WTC11 (cell line): Measurements from ENCODE around the gene FEM1C. TPM values are rescaled to one million over a fixed set of nuclear protein-coding genes. Genes with fewer than 3 reads are reported as not detected.

Experiments
- ATAC-seq: fragments of 200-7000 bp; cut with Tn5 transposase; 2 replicates; pipeline ENCODE4 v1.10.0; 2021; ENCODE audit warnings: mild to moderate bottlenecking, moderate library complexity
- CTCF ChIA-PET: fragments of 300-600 bp; sonication (Branson Sonifier 250); formaldehyde crosslinking; loops from one replicate; lab custom pipeline; 2021; ENCODE audit warnings: antibody characterized with exemption; lab: Charles Lee
- POLR2A ChIA-PET: fragments of 350-600 bp; sonication (Branson Sonifier 250); formaldehyde crosslinking; loops from one replicate; lab custom pipeline; 2021; ENCODE audit warnings: antibody characterized with exemption; lab: Charles Lee
- DNase-seq: peaks from one replicate; pipeline ENCODE4 v3.0.0; 2021; ENCODE audit warnings: low spot score
- H3K27ac Mint-ChIP-seq: 2 replicates; pipeline ENCODE4 v1.8.0; 2021; ENCODE audit warnings: mixed read lengths
- H3K27me3 Mint-ChIP-seq: 2 replicates; pipeline ENCODE4 v1.8.0; 2021; ENCODE audit warnings: low read depth, mild to moderate bottlenecking, moderate library complexity, mixed read lengths
- H3K36me3 Mint-ChIP-seq: 2 replicates; pipeline ENCODE4 v1.8.0; 2021; ENCODE audit warnings: mixed read lengths
- H3K4me1 Mint-ChIP-seq: 2 replicates; pipeline ENCODE4 v1.8.0; 2022; ENCODE audit warnings: mixed read lengths
- H3K4me3 Mint-ChIP-seq: 2 replicates; pipeline ENCODE4 v1.8.0; 2021; ENCODE audit warnings: mild to moderate bottlenecking, moderate library complexity, mixed read lengths
- H3K9me3 Mint-ChIP-seq: 2 replicates; pipeline ENCODE4 v1.8.0; 2021; ENCODE audit warnings: mixed read lengths
- CREB1 ChIP-seq: sonication (generic); formaldehyde crosslinking; IDR thresholded peaks from 2 replicates; pipeline ENCODE4 v1.8.0; 2023; ENCODE audit warnings: mild to moderate bottlenecking, missing genetic modification reagents
- CREM ChIP-seq: sonication (generic); formaldehyde crosslinking; IDR thresholded peaks from 2 replicates; pipeline ENCODE4 v1.8.1; 2022; ENCODE audit warnings: mild to moderate bottlenecking, missing genetic modification reagents, moderate library complexity
- ELF4 ChIP-seq: sonication (generic); formaldehyde crosslinking; IDR thresholded peaks from 2 replicates; pipeline ENCODE4 v1.8.1; 2022; ENCODE audit warnings: low read depth, mild to moderate bottlenecking, moderate library complexity, missing genetic modification reagents
- EMX1 ChIP-seq: fragments of 250-450 bp; sonication (Bioruptor Pico); IDR thresholded peaks from 2 replicates; pipeline ENCODE4 v1.8.0; 2021; ENCODE audit warnings: mild to moderate bottlenecking
- ETV6 ChIP-seq: sonication (generic); formaldehyde crosslinking; IDR thresholded peaks from 2 replicates; pipeline ENCODE4 v1.8.1; 2022; ENCODE audit warnings: mild to moderate bottlenecking, missing genetic modification reagents
- FOXK1 ChIP-seq: sonication (generic); formaldehyde crosslinking; IDR thresholded peaks from 2 replicates; pipeline ENCODE4 v1.8.0; 2022; ENCODE audit warnings: mild to moderate bottlenecking, moderate library complexity, missing genetic modification reagents
- MXD4 ChIP-seq: fragments of 250-450 bp; sonication (Bioruptor Pico); IDR thresholded peaks from 2 replicates; pipeline ENCODE4 v1.8.0; 2021; ENCODE audit warnings: mild to moderate bottlenecking, moderate library complexity, borderline replicate concordance
- NFATC4 ChIP-seq: fragments of 250-450 bp; sonication (Bioruptor Pico); IDR thresholded peaks from 2 replicates; pipeline ENCODE4 v1.9.0; 2021; ENCODE audit warnings: mild to moderate bottlenecking
- PRRX2 ChIP-seq: fragments of 250-450 bp; sonication (Bioruptor Pico); IDR thresholded peaks from 2 replicates; pipeline ENCODE4 v1.8.0; 2021; ENCODE audit warnings: mild to moderate bottlenecking
- RORB ChIP-seq: fragments of 250-450 bp; sonication (Bioruptor Pico); IDR thresholded peaks from 2 replicates; pipeline ENCODE4 v1.9.0; 2021; ENCODE audit warnings: mild to moderate bottlenecking
- ZNF138 ChIP-seq: sonication (generic); formaldehyde crosslinking; conservative IDR thresholded peaks from 2 replicates; pipeline ENCODE4 v1.8.1; 2022; ENCODE audit warnings: mild to moderate bottlenecking, moderate library complexity, missing genetic modification reagents
- ZNF317 ChIP-seq: sonication (generic); formaldehyde crosslinking; IDR thresholded peaks from 2 replicates; pipeline ENCODE4 v1.8.1; 2023; ENCODE audit warnings: low read depth, mild to moderate bottlenecking, moderate library complexity, missing genetic modification reagents, borderline replicate concordance
- total RNA-seq: library from RNA; stranded (reverse); gene quantifications from 3 replicates; pipeline ENCODE4 v1.2.3, GENCODE V29; 2021
- TF ChIP-seq, protein P1 (sequence below): sonication (generic); formaldehyde crosslinking; IDR thresholded peaks from 2 replicates; pipeline ENCODE4 v1.8.1; 2022; ENCODE audit warnings: missing genetic modification reagents, borderline replicate concordance
- TF ChIP-seq, protein P2 (sequence below): sonication (generic); formaldehyde crosslinking; IDR thresholded peaks from 2 replicates; pipeline ENCODE4 v1.8.1; 2023; ENCODE audit warnings: mild to moderate bottlenecking, missing genetic modification reagents, moderate library complexity
- TF ChIP-seq, protein P3 (sequence below): sonication (generic); formaldehyde crosslinking; IDR thresholded peaks from 2 replicates; pipeline ENCODE4 v1.8.1; 2022; ENCODE audit warnings: low read depth, missing genetic modification reagents, borderline replicate concordance
- TF ChIP-seq, protein P4 (sequence below): fragments of 250-450 bp; sonication (Bioruptor Pico); conservative IDR thresholded peaks from 2 replicates; pipeline ENCODE4 v1.9.0; 2021; ENCODE audit warnings: mild to moderate bottlenecking
- TF ChIP-seq, protein P5 (sequence below): fragments of 250-450 bp; sonication (Bioruptor Pico); IDR thresholded peaks from 2 replicates; pipeline ENCODE4 v1.9.0; 2021; ENCODE audit warnings: moderate library complexity, mild to moderate bottlenecking, inconsistent platforms, borderline replicate concordance
- TF ChIP-seq, protein P6 (sequence below): sonication (generic); formaldehyde crosslinking; IDR thresholded peaks from 2 replicates; pipeline ENCODE4 v1.8.0; 2022; ENCODE audit warnings: mild to moderate bottlenecking, missing genetic modification reagents
- TF ChIP-seq, protein P7 (sequence below): fragments of 250-450 bp; sonication (Bioruptor Pico); IDR thresholded peaks from 2 replicates; pipeline ENCODE4 v1.8.0; 2021; ENCODE audit warnings: mild to moderate bottlenecking
- TF ChIP-seq, protein P8 (sequence below): sonication (generic); formaldehyde crosslinking; IDR thresholded peaks from 2 replicates; pipeline ENCODE4 v1.8.0; 2022; ENCODE audit warnings: mild to moderate bottlenecking, missing genetic modification reagents

The FEM1C gene
- total RNA-seq, 1 experiment from 2014 or later, result 13.6 TPM

DNA sequence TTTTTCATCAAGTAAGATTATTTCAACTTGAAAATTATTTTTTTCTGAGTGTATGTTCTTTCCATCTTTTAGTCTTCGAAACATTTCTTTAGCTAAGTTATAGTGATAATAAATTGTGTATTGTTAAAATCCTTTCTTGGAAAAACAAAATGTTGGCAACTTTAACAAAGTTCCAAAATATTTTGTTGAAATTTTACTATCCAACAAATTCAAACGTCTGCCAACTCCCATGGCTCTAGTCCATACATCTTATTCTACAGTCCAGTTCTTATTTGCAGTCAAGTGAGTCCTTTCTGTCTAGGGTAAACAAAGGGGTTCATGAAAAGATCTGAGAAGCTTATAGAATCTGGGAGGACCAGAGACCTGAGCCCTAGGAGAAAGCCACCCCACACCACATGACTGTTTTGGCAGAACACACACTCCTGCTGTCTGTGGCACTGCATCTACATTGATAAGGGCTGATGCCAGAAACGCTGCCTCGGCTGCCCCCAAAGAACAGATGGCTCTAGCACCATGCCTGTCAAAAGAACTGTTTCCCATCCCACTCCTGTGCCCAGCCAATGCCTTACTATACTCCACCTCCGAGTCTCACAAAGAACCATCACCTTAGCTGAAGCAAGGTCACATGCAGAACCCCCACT lies 47.5 kb downstream of the FEM1C start:
- peaks cover 3% of the 10 kb centered on the region; the same call in 1 of the 2 replicates for H3K9me3 Mint-ChIP-seq
- no peak for ATAC-seq
- TF ChIP-seq, protein P1, sequence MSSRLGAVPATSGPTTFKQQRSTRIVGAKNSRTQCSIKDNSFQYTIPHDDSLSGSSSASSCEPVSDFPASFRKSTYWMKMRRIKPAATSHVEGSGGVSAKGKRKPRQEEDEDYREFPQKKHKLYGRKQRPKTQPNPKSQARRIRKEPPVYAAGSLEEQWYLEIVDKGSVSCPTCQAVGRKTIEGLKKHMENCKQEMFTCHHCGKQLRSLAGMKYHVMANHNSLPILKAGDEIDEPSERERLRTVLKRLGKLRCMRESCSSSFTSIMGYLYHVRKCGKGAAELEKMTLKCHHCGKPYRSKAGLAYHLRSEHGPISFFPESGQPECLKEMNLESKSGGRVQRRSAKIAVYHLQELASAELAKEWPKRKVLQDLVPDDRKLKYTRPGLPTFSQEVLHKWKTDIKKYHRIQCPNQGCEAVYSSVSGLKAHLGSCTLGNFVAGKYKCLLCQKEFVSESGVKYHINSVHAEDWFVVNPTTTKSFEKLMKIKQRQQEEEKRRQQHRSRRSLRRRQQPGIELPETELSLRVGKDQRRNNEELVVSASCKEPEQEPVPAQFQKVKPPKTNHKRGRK, result no peak
- TF ChIP-seq EMX1 (CRISPR knock-in tag), result no peak
- TF ChIP-seq, protein P2, sequence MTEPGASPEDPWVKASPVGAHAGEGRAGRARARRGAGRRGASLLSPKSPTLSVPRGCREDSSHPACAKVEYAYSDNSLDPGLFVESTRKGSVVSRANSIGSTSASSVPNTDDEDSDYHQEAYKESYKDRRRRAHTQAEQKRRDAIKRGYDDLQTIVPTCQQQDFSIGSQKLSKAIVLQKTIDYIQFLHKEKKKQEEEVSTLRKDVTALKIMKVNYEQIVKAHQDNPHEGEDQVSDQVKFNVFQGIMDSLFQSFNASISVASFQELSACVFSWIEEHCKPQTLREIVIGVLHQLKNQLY, result no peak
- POLR2A ChIA-PET, result no interaction called here
- peaks cover 34% of the 10 kb centered on the region for H3K4me1 Mint-ChIP-seq
- no peaks in the 10 kb centered on the region for H3K36me3 Mint-ChIP-seq
- H3K27ac Mint-ChIP-seq, result no peak overlapping the region
- no peaks in the 10 kb centered on the region; the same call in 1 of the 2 replicates for H3K27me3 Mint-ChIP-seq
- no peak for DNase-seq
- no peak overlapping the region for H3K4me3 Mint-ChIP-seq
- CTCF ChIA-PET, result no interaction called here

DNA sequence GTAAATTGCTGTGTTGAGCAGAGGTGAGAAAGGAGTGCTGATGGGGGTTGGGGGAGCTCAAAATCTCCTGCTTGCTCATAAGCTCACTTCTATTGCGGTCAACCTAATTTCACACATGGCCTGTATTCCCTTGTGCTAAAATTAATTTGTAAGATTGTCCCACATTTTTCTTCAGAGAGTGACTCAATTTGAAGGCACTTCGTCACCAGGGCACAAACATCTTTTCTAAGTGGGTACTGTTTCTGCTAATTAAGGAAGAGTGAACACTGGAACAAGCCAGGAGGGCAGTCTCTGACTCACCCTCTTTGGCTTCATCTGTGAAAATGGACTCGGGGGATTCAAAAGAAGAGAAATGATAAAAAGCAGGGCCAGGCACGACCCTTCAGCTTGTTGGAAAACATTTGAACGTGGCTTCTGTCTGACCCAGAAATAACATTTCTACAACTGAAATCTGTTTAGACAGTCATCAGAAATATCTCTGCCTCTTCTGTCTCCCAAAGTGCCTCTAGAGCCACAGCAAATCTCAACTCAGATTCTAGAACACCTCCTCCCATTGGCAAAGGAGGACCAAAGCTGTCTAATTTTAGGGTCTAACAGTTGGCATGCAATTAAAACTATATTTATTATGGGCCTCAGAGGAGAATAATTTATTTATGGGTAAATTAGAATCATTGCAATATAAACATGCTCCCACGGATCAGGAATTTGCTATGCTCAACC lies 49.8 kb downstream of the FEM1C start:
- Mint-ChIP-seq H3K9me3 (peaks cover 2% of the 10 kb centered on the region; the same call in 1 of the 2 replicates), H3K27ac (no peak overlapping the region), H3K36me3 (no peaks in the 10 kb centered on the region), H3K4me3 (no peak overlapping the region), H3K4me1 (peaks cover 15% of the 10 kb centered on the region), H3K27me3 (no peaks in the 10 kb centered on the region; the same call in 1 of the 2 replicates)
- DNase-seq (no peak), ATAC-seq (no peak)
- ChIA-PET POLR2A (no interaction called here), CTCF (no interaction called here)
- TF ChIP-seq, protein P3, sequence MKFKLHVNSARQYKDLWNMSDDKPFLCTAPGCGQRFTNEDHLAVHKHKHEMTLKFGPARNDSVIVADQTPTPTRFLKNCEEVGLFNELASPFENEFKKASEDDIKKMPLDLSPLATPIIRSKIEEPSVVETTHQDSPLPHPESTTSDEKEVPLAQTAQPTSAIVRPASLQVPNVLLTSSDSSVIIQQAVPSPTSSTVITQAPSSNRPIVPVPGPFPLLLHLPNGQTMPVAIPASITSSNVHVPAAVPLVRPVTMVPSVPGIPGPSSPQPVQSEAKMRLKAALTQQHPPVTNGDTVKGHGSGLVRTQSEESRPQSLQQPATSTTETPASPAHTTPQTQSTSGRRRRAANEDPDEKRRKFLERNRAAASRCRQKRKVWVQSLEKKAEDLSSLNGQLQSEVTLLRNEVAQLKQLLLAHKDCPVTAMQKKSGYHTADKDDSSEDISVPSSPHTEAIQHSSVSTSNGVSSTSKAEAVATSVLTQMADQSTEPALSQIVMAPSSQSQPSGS (CRISPR knock-in tag), result no peak
- TF ChIP-seq, protein P4, sequence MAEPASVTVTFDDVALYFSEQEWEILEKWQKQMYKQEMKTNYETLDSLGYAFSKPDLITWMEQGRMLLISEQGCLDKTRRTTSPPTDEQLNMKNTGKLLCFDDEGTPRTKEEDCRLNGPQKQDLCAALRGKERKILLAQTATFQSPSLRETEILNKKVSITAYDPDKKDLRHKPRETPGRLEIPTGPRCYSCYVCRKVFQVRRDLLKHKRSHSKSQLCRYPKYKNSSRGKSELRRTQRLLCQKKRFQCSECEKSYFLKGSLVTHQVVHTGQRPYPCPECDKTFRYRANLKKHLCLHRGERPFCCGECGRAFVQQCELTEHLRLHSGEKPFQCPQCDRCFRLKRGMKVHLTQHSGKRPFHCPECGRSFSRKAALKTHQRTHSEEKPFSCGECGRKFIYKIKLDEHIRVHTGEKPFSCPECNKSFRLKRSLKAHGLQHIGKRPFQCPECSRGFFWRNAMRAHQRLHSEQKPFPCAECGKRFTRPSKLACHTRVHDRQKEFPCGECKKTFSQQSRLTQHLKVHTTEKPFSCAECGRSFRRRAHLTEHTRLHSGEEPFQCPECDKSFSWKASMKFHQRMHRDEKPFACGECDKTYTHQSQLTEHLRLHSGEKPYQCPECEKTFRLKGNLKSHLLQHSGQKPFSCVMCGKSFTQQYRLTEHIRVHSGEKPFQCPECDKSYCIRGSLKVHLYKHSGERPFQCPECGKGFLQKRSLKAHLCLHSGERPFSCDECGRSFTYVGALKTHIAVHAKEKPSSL, result no peak
- TF ChIP-seq, protein P5, sequence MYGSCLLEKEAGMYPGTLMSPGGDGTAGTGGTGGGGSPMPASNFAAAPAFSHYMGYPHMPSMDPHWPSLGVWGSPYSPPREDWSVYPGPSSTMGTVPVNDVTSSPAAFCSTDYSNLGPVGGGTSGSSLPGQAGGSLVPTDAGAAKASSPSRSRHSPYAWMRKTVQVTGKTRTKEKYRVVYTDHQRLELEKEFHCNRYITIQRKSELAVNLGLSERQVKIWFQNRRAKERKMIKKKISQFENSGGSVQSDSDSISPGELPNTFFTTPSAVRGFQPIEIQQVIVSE (CRISPR knock-in tag), result no peak
- TF ChIP-seq ELF4 (no peak), ZNF138 (no peak), MXD4 (no peak), CREB1 (CRISPR knock-in tag) (no peak), EMX1 (CRISPR knock-in tag) (no peak), PRRX2 (CRISPR knock-in tag) (no peak), RORB (CRISPR knock-in tag) (no peak), ZNF317 (CRISPR knock-in tag) (no peak), ETV6 (no peak), FOXK1 (no peak), NFATC4 (CRISPR knock-in tag) (no peak), CREM (CRISPR knock-in tag) (no peak)
- TF ChIP-seq, protein P6, sequence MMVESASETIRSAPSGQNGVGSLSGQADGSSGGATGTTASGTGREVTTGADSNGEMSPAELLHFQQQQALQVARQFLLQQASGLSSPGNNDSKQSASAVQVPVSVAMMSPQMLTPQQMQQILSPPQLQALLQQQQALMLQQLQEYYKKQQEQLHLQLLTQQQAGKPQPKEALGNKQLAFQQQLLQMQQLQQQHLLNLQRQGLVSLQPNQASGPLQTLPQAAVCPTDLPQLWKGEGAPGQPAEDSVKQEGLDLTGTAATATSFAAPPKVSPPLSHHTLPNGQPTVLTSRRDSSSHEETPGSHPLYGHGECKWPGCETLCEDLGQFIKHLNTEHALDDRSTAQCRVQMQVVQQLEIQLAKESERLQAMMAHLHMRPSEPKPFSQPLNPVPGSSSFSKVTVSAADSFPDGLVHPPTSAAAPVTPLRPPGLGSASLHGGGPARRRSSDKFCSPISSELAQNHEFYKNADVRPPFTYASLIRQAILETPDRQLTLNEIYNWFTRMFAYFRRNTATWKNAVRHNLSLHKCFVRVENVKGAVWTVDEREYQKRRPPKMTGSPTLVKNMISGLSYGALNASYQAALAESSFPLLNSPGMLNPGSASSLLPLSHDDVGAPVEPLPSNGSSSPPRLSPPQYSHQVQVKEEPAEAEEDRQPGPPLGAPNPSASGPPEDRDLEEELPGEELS (CRISPR knock-in tag), result no peak
- TF ChIP-seq, protein P7, sequence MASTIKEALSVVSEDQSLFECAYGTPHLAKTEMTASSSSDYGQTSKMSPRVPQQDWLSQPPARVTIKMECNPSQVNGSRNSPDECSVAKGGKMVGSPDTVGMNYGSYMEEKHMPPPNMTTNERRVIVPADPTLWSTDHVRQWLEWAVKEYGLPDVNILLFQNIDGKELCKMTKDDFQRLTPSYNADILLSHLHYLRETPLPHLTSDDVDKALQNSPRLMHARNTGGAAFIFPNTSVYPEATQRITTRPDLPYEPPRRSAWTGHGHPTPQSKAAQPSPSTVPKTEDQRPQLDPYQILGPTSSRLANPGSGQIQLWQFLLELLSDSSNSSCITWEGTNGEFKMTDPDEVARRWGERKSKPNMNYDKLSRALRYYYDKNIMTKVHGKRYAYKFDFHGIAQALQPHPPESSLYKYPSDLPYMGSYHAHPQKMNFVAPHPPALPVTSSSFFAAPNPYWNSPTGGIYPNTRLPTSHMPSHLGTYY (CRISPR knock-in tag), result no peak
- TF ChIP-seq, protein P8, sequence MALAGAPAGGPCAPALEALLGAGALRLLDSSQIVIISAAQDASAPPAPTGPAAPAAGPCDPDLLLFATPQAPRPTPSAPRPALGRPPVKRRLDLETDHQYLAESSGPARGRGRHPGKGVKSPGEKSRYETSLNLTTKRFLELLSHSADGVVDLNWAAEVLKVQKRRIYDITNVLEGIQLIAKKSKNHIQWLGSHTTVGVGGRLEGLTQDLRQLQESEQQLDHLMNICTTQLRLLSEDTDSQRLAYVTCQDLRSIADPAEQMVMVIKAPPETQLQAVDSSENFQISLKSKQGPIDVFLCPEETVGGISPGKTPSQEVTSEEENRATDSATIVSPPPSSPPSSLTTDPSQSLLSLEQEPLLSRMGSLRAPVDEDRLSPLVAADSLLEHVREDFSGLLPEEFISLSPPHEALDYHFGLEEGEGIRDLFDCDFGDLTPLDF (CRISPR knock-in tag), result no peak
